Occipital lobe (tissue), 3 donors: ENCODE results near the gene MARCHF2. TPM values are rescaled to one million over a fixed set of nuclear protein-coding genes. Genes with fewer than 3 reads are reported as not detected.
A peak's percentile ranks its signal among the peaks of the same experiment; 100 is the strongest.

Experiments
- DNase-seq: peaks from one replicate; lab custom pipeline; 2025; lab: John Stamatoyannopoulos, UW
- small RNA-seq: library from RNA; depleted of rRNA; stranded (forward); fragments of <200 nt; gene quantifications from one replicate; pipeline ENCODE3, GENCODE V24; 2014
- total RNA-seq: library from RNA; depleted of rRNA; stranded (reverse); fragments of >200 nt; gene quantifications from one replicate; pipeline ENCODE4 v1.2.3, GENCODE V29; 2014

Gene MARCHF2
- total RNA-seq, 1 donor from 2014 or later: 52.3 TPM

GRCh38 chr19:8475005-8475404 is 61.9 kb downstream of the MARCHF2 start:
- no peak for DNase-seq

- no peak for DNase-seq
These were observed 63.4 kb downstream of the MARCHF2 start for GRCh38 chr19:8476524-8476923.

DNA sequence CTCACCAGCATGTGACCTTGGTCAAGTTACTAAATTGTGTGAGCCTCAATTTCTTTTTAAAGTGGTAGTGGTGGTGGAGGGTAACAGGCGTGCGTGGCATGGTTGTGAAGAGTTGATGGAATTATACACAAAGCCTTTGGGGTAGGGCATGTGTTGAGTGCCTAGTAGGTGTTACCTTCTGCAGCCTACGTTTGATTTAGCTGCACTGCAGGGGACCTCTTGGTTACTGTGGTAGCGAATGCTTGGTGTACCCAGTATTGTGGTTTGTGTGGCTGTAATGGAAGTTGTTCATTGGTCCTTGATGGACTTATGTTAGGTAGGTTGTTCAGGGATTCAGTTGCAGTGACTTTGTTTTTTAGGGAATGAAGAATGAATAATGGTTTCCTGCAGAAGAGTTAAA is 64.8 kb downstream of the MARCHF2 start:
- DNase-seq: no peak

DNA sequence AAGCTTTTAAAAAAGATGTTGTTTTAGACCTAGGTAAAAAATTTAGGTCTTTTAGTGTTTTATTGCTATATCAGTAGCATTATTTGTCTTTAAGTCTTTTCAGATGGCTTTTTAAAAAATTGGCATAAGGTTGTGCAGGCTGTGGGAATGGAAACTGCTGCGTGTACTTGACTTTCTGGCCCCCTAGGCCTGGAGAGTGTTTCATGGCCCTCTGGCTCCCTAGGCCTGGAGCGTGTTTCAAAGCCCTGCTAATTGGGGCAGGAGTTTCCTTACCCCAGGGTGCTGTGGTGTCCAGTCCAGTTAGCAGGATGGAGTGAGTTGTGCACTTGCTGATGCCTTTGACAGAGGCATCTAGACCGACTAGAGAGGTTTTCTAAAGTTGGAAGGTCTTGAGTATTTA is 65.5 kb downstream of the MARCHF2 start:
- no peak for DNase-seq

DNA sequence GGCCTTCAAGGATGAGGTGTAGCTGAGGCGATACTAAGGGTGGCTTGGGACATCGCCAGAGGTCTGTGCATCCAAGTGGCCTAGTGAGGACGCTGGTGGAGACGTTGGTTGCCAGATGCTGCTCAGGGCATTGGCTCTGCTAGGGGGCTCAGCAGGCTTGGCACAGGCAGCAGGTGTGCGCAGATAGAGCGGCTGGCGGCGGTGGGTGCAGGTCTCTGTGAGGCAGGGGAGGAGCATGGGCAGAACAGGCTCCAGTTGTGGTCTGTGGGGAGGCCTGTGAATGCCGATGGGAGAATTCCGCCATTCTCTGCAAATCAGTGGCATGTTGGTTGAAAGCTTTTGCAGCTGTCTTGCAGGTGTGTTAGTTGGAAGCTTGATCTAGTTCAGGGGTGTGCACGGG is 68.1 kb downstream of the MARCHF2 start:
- no peak for DNase-seq

DNA sequence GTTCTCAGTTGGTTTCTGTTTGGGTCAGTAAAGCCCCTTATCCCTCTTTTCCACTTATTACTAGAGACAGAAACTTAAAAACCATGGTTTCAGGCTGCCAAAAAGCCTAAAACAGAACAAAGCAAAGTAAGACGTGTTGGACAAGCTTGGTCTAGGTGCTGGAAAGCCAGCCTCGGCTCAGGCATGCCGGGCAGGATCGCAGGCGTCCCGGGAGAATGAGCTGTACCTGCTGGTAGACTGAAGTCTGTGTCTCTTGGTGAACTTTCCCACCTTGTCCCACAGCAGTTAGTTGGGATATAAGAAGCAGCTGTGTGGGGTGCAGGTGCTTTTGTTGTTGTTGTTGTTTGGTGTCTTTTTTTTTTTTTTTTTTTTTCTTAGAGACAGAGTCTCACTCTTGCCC is 68.5 kb downstream of the MARCHF2 start:
- DNase-seq: no peak

- no peak for DNase-seq
These were observed 69.6 kb downstream of the MARCHF2 start for GRCh38 chr19:8482696-8483095.

GRCh38 chr19:8483165-8483564 is 70.1 kb downstream of the MARCHF2 start:
- DNase-seq: no peak

GRCh38 chr19:8484331-8484894 is 71.3 kb downstream of the MARCHF2 start:
- peak; percentile 12 for DNase-seq

GRCh38 chr19:8485561-8486371 is 72.7 kb downstream of the MARCHF2 start:
- DNase-seq: no peak

DNA sequence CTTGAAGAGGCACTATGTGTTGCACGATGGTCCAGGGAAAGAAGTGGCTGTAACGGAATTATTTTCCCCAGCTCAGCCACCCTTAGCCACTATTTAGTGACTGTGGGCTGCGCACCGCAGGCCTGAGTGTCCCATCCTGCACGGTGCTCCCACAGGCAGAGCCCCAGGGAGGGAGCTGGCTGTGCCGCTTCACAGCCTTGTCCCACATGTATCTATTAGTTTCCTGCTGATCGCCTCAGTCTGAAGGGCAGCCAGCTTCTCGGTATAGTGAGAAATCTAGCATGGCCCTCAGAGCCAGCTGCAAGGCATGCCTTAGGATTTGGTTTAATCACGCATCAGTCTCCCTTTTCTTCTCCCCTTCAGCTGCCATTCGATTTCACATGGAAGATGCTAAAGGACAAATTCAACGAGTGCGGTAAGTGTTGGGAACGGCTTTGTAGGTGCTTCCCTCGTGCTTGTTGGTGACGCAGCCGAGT is 73.6 kb downstream of the MARCHF2 start:
- DNase-seq: no peak

GRCh38 chr19:8487137-8487851 is 74.2 kb downstream of the MARCHF2 start:
- DNase-seq: peak; percentile 11

DNA sequence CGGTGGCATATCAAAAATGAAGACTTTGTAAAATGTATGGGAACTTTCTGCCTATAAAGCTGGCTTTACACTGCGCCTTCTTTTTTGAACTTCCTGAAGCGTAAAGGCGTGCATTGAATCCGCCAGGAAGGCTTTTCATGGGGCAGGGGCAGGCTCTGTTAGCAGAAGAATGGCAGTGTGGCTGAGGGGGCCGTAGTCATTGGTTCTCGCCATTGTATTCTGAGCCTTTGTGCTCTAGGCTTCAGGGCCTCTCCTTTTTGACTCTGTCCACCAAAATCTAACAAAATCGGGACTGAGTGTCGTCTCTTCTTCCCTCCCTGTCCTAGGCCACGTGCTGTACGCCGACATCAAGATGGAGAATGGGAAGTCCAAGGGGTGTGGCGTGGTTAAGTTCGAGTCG is 75.3 kb downstream of the MARCHF2 start:
- DNase-seq: no peak

Small RNA genes within 50 kb of the gene (small RNA-seq; reads per million reads assigned to genes)
- 0.09 reads per million for gene MIR4999

Other genes starting within 250 kb of the MARCHF2 start
- 50.7 TPM for gene CERS4, start 203.9 kb upstream of the MARCHF2 start, total RNA-seq
- gene CD320, start 104.9 kb upstream of the MARCHF2 start, total RNA-seq: 13.4 TPM
- 10.5 TPM for gene NDUFA7, start 91.9 kb upstream of the MARCHF2 start, total RNA-seq
- 161 TPM for gene RPS28, start 91.8 kb upstream of the MARCHF2 start, total RNA-seq
- 5.1 TPM for gene KANK3, start 70.0 kb upstream of the MARCHF2 start, total RNA-seq
- 0.94 TPM for gene ANGPTL4, start 49.1 kb upstream of the MARCHF2 start, total RNA-seq
- gene RAB11B, start 22.9 kb upstream of the MARCHF2 start, total RNA-seq: 76.9 TPM
- gene HNRNPM, start 31.7 kb downstream of the MARCHF2 start, total RNA-seq: 49.9 TPM
- not detected for gene PRAM1, start 89.3 kb downstream of the MARCHF2 start, total RNA-seq
- 1.6 TPM for gene ZNF414, start 100.9 kb downstream of the MARCHF2 start, total RNA-seq
- 1.7 TPM for gene MYO1F, start 164.1 kb downstream of the MARCHF2 start, total RNA-seq
- gene ADAMTS10, start 197.4 kb downstream of the MARCHF2 start, total RNA-seq: 46.0 TPM
- not detected for gene NFILZ, start 217.3 kb downstream of the MARCHF2 start, total RNA-seq